Activated CD8-positive, alpha-beta memory T cell treated with anti-CD3 and anti-CD28 coated beads for 24 hours (primary cell): Measurements from ENCODE around the gene IGFLR1.

Experiments
- DNase-seq: peaks from one replicate; pipeline ENCODE4 v3.0.0-alpha.2; 2020

Gene IGFLR1

DNA sequence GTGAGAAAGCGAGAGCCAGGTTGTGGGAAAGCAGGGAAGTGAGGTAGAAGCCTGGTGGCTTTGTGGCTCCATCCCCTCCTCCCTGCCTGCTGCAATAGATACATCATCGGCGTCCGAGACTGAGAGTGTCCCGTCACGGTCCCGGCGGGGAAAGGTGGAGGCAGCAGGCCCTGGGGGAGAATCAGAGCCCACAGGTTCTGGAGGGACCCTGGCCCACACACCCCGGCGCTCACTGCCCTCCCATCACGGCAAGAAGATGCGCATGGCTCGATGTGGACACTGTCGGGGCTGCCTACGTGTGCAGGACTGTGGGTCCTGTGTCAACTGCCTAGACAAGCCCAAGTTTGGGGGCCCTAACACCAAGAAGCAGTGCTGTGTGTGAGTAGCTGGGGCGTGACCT, 19.4 kb downstream of the IGFLR1 start:
- DNase-seq, result no peak

GRCh38 chr19:35722461-35722860, 19.8 kb downstream of the IGFLR1 start:
- no peak for DNase-seq

DNA sequence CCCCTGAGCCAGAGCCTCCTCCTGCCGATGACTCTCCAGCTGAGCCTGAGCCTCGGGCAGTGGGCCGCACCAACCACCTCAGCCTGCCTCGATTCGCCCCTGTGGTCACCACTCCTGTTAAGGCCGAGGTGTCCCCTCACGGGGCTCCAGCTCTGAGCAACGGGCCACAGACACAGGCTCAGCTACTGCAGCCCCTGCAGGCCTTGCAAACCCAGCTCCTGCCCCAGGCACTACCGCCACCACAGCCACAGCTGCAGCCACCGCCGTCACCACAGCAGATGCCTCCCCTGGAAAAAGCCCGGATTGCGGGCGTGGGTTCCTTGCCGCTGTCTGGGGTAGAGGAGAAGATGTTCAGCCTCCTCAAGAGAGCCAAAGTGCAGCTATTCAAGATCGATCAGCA, 20.9 kb downstream of the IGFLR1 start:
- no peak for DNase-seq

- DNase-seq, result no peak
Observed at GRCh38 chr19:35720648-35721047, 21.6 kb downstream of the IGFLR1 start.

GRCh38 chr19:35720163-35720524, 22.1 kb downstream of the IGFLR1 start:
- DNase-seq, result no peak

GRCh38 chr19:35719402-35720162, 22.7 kb downstream of the IGFLR1 start:
- no peak for DNase-seq

- DNase-seq, result peak; percentile 88
Observed at GRCh38 chr19:35718345-35719041, 23.8 kb downstream of the IGFLR1 start.

DNA sequence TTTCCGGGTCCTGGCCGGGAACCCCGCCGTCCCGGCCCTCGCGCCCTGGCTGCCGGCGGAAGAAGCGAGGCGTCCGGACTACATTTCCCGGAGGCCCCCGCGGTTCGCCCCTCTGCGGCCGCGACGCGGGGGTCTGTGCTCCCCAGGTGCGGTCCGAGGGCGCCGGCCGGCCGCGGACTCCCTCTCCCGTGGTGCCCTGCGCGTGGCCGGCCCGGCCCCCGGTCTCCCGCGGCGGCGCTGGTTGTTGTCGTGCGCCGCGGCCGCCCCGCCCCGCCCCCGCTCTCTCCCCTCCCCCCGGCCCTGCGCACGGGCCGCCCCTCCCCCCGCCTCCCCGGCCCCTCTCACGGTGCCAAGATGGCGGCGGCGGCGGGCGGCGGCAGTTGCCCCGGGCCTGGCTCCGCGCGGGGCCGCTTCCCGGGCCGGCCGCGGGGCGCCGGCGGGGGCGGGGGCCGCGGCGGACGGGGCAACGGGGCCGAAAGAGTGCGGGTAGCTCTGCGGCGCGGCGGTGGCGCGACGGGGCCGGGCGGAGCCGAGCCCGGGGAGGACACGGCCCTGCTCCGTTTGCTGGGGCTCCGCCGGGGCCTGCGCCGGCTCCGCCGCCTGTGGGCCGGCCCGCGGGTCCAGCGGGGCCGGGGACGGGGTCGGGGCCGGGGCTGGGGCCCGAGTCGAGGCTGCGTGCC, 24.4 kb downstream of the IGFLR1 start, which contains the start of gene KMT2B:
Gene KMT2B (plus strand): TSS at position 339 of the 680 bp plus-strand sequence. CDS start 16 bp downstream, at position 355.
- no peak for DNase-seq

DNA sequence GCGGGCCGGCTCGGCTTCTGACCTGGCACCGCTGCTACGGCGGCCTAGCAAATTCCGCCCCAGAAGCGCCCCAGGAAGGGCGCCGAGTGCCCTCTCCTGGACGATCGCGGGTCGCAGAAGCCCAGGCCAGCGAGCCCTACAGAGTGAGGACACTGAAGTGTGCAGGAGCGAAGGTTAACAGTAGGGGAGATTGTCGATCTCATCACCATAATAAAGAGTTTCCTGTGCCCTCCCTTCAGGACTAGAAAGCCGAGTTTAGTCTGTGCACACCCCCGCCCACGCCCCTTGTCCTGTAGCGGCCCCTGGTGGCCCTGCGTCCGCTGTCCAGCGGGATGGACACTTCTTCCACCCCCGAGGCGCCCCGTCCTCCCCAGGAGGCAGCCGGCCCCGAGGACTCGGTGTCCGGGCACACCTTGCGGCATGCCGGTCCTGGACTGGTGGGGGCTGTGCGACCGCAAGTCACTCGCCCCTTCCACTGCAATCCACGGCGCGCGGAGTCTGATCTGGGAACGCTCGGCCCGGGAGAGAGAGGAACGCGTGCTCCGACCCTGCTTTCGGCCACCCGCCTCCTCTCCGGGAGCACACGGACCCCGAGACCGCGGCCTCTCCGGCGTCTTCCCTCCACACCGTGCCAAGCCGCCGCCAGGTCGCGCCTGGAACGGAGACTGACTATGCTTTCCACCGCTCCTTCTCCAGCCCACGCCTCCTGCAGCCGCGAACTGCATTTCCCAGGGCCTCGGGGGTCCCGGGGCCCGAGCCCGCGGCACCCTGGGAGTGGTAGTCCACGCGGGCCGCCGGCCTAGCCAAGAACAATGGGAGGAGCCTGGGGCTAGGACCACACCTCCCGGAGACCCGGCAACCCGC, 25.2 kb downstream of the IGFLR1 start:
- peak; percentile 97 for DNase-seq

GRCh38 chr19:35715981-35716800, 26.1 kb downstream of the IGFLR1 start:
- DNase-seq, result peak; percentile 76

- no peak for DNase-seq
Observed at GRCh38 chr19:35715355-35715809, 26.9 kb downstream of the IGFLR1 start.

- DNase-seq, result no peak
Observed at GRCh38 chr19:35714601-35715354, 27.5 kb downstream of the IGFLR1 start.

GRCh38 chr19:35713904-35714495, 28.3 kb downstream of the IGFLR1 start:
- DNase-seq, result no peak

DNA sequence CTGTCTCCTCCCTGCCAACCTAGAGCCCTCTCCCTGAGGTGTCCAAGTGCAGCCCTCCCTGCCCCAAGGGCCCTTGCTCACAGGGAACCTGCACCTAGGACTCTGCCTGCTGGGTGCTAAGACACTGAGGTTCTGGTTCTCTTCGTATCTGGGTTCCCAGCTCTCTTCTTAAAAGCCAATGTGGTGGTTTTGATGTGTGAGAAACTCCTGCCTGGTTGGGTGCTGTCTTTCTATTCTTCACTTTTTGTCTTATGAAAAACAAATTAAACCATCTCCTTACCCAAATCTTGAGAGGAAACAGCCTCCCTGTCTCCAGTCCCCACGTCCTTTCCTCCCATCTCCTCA, 28.8 kb downstream of the IGFLR1 start:
- no peak for DNase-seq

GRCh38 chr19:35712567-35713505, 29.4 kb downstream of the IGFLR1 start:
- peak; percentile 89 for DNase-seq

DNA sequence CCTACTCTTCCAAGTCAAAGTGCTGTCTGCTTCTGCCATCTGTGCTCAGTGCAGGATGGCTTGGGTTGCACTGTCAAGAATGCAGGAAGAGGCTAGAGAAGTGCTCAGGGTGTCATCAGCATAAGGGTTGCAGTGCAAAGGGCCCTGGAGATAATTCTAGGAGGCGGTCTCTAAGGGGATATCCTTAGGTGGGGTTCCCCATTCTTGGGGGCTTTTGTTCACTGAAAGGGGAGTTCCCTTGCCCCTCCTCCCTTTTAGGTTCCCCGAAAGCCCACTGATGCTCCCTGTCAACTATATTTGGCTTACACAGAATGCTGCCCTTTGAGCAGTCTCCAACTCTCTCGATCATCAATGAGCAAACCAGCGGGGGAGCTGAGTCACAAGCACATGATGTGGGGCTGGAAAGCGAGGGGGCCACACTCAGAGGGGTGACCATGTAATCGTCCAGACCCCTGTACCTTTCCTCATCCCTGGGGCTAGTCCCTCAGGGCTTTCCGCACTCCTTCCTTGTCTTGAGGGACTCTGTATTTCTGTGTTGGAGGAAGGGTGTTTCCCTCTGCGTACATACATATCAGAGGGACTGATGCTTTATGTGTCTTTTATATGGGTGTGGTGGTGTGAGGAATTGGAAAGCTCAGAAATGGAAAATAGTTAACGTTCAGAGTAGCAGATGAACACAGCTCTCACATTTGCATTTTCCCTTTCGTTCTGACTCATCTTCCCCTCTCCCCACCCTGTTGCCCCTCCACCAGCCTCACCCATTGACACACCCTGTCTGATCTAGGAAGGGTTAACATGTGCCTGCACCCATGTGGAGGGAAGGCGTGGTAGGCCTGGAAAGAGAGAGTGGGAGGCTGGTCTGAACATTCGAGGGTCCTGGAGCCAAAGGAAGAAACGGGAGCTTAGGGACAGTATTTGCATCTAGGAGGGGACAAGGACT, 31.2 kb downstream of the IGFLR1 start:
- peak; percentile 90 for DNase-seq

DNA sequence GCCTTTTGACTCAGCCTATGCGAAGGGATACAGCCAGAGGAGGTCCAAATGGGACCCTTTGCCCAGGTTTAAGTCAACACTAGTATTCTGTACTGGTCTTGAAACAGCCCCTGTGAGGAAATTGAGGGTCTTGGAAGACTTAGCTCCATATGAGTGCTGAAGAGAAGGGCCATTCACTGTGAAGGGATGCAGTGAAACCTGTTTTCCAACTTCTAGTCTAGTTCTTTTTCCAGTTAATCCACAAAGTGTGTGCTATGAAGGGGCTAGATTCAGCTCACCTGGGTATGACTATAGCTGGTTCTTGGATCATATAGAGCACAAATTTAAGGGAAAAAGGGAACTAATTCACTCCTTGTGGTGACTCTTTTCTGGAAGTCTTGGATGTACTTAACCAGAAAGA, 33.9 kb downstream of the IGFLR1 start:
- DNase-seq, result no peak

- no peak for DNase-seq
Observed at GRCh38 chr19:35704218-35704617, 38.0 kb downstream of the IGFLR1 start, which contains the start of gene ZBTB32. TSS of gene ZBTB32 (plus strand) at chr19:35704558. CDS start at chr19:35714627, 10,069 bp downstream.
